ENCODE measurements around the gene TNIP1. TPM values are rescaled to one million over a fixed set of nuclear protein-coding genes. Genes with fewer than 3 reads are reported as not detected.

Gene TNIP1
- polyA plus RNA-seq, 1 donor from 2014 or later, result 78.3 TPM

DNA sequence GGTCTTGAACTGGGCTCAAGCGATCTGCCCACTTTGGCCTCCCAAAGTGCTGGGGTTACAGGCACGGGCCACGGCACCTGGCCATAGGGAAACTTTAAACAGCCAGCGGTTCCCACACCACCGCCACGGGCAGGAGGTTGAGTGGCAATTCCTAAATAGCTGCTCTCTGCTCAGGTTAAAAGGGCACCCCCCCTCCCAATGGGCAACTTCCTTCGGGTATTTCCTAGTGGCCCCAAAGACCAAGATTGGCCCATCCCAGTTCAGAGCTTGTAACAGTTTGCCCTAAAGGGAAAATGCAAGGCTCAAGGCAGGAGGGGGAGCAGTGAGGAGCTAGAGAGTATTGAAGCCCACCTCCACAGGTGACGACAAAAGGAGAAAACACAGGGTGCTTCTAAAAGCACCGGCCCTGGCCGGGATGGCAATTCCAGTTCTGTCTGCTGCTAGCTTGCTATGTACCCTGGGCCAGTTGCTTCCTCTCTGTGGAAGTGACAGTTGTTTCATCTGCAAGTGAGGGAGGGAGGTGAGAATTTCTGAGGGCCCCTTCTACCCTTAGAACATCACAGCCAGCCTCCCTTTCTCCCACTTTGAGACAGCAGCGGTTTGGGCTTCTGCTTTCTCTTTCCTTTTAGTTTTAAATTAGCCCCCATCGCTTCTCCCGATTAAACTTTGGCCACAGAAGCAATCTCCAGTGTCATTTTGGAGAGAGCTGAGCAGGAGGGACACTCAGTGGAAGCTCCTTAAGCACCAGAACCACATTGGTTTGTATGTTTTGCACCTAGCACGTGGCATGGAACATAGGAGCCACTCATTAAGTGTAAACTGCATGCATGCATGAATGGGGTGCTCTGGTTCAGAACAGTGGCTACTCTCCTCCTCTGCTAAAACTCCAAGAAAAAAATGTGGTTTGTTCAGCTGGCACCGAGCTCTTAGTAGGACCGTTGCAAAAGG lies 17.3 kb upstream of the TNIP1 start:
- Mint-ChIP-seq H3K27me3 (no peaks in the 10 kb centered on the region), H3K27ac (peak overlapping the region; percentile 77 to 87 (median 85)), H3K4me3 (peak overlapping the region in 3 of 4 donors; percentile 15 to 62 (median 29)), H3K4me1 (peaks cover 53 to 62% (median 58%) of the 10 kb centered on the region in 3 donors), H3K9me3 (no peaks in the 10 kb centered on the region), H3K36me3 (no peaks in the 10 kb centered on the region)

- H3K27ac Mint-ChIP-seq, result peak overlapping the region in 2 of 3 donors; percentile 75 to 84
- no peaks in the 10 kb centered on the region for H3K27me3 Mint-ChIP-seq
- H3K4me3 Mint-ChIP-seq, result peak overlapping the region in 1 of 4 donors; percentile 12
- H3K4me1 Mint-ChIP-seq, result peaks cover 55 to 69% (median 63%) of the 10 kb centered on the region in 3 donors
- H3K36me3 Mint-ChIP-seq, result no peaks in the 10 kb centered on the region
- no peaks in the 10 kb centered on the region for H3K9me3 Mint-ChIP-seq
Observed at GRCh38 chr5:151097061-151097460, 16.2 kb upstream of the TNIP1 start.

- Mint-ChIP-seq H3K9me3 (no peaks in the 10 kb centered on the region), H3K4me3 (peak overlapping the region in 3 of 4 donors; percentile 0 to 83 (median 27)), H3K4me1 (peaks cover 55 to 72% (median 67%) of the 10 kb centered on the region in 3 donors), H3K27me3 (no peaks in the 10 kb centered on the region), H3K36me3 (no peaks in the 10 kb centered on the region), H3K27ac (peak overlapping the region in 2 of 3 donors; percentile 29 to 75)
Observed at GRCh38 chr5:151096001-151096373, 15.2 kb upstream of the TNIP1 start.

DNA sequence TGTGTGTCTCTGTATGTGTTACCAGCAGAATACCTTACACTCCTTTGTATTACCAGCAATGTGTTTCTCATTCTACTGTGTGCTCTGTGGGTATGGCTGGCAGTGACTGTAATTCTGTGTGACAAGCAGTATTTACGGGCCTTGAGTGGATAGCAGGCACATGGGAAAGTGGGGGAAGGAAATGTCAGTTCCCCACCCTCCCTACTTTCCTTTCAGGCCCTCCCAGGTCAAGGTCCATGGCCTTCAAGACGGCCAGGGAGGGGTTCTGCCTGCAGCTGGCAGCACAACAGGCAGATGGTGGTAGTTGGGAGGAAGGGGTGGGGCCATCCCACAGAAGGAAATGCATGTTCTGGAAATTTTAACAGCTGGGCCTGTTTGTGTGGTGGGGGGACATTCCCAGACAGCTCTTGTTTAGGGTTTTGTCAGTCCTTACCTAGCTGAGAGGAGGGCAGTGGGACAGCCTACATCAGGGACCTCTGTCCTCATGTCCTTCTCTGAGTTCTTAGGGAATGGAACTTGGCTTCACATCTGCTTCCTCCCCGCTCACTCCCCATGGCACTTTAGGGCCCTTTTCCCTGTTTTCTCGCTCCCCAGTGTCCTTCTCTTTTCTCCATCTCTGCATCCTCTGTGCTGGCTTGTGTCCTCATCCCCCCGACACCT lies 14.6 kb upstream of the TNIP1 start:
- H3K9me3 Mint-ChIP-seq, result no peaks in the 10 kb centered on the region
- H3K27me3 Mint-ChIP-seq, result no peaks in the 10 kb centered on the region
- peak overlapping the region; percentile 63 to 96 (median 75) for H3K27ac Mint-ChIP-seq
- H3K4me1 Mint-ChIP-seq, result peaks cover 55 to 70% (median 63%) of the 10 kb centered on the region in 3 donors
- no peaks in the 10 kb centered on the region for H3K36me3 Mint-ChIP-seq
- H3K4me3 Mint-ChIP-seq, result peak overlapping the region in 3 of 4 donors; percentile 46 to 94 (median 83)

DNA sequence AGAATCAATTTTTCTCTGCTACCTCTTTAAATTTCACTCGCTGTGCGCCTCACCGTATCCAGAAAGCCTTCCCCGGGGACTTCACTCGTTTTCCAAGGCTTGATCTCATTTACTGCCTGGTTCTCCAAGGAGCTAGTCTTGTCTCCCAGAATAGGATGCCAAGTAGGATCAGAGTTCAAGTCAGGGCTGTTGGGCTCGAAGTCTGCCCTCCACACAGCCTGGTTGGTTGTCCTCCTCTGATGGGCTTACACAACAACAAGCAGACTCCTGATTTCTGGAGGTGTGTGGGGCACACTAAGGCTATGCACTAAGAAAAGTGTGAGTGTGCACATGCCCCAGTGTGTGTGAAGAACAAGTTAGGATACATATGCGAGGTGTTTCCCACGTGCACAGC lies 14.0 kb upstream of the TNIP1 start:
- H3K27ac Mint-ChIP-seq, result peak overlapping the region; percentile 75 to 97 (median 96)
- no peaks in the 10 kb centered on the region for H3K36me3 Mint-ChIP-seq
- H3K4me1 Mint-ChIP-seq, result peaks cover 50 to 65% (median 58%) of the 10 kb centered on the region in 3 donors
- peak overlapping the region in 3 of 4 donors; percentile 5 to 94 (median 46) for H3K4me3 Mint-ChIP-seq
- H3K27me3 Mint-ChIP-seq, result no peaks in the 10 kb centered on the region
- no peaks in the 10 kb centered on the region for H3K9me3 Mint-ChIP-seq

GRCh38 chr5:151094030-151094851 lies 13.4 kb upstream of the TNIP1 start:
- Mint-ChIP-seq H3K4me1 (peaks cover 48 to 63% (median 54%) of the 10 kb centered on the region in 3 donors), H3K27ac (peak overlapping the region; percentile 75 to 97 (median 96)), H3K27me3 (no peaks in the 10 kb centered on the region), H3K9me3 (no peaks in the 10 kb centered on the region), H3K36me3 (no peaks in the 10 kb centered on the region), H3K4me3 (peak overlapping the region; percentile 46 to 94 (median 70))

GRCh38 chr5:151093476-151093889 lies 12.6 kb upstream of the TNIP1 start:
- Mint-ChIP-seq H3K27ac (peak overlapping the region; percentile 75 to 97 (median 96)), H3K27me3 (no peaks in the 10 kb centered on the region), H3K4me3 (peak overlapping the region in 3 of 4 donors; percentile 61 to 94 (median 79)), H3K9me3 (no peaks in the 10 kb centered on the region), H3K4me1 (peaks cover 44 to 55% (median 47%) of the 10 kb centered on the region in 3 donors), H3K36me3 (no peaks in the 10 kb centered on the region)

DNA sequence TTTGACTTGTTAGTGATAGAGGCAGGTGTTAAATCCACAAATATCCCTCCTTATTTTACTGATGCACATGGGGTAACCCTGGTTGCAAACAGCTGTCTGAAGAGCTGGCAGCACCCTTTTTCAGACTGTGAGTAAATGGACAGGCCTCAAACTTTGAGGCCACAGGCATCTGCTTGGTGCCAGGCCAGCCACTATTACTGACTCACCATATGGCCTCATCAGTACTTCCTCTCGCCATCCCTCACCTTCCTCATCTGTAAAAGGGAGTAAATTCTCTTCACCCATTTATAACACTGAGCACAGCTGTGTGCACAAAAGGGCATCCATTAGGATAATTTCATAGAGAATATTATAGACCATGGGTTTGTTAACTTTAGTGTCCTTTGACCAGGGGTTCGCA lies 11.9 kb upstream of the TNIP1 start:
- Mint-ChIP-seq H3K4me3 (peak overlapping the region in 1 of 4 donors; percentile 31), H3K4me1 (peaks cover 41 to 51% (median 42%) of the 10 kb centered on the region in 3 donors), H3K9me3 (no peaks in the 10 kb centered on the region), H3K27ac (peak overlapping the region in 1 of 3 donors; percentile 75), H3K36me3 (no peaks in the 10 kb centered on the region), H3K27me3 (no peaks in the 10 kb centered on the region)

DNA sequence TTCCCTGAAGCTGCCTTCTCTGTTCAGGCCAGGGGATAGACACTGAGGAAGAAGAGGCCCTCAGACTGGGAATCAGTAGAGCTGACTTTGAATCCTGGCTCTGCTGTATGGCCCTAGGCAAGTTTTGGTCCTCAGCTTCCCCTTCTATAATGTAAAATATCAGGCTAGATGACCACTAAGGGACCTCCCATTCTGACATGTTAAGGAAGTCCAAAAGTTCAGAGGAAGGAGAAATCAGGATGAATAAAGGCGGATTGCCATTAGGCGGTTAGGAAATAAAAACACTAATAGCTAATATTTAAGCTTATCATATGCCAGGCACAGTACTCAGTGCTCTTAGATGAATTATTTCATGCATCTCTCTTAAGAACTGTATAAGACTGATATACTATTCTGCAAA lies 8.9 kb upstream of the TNIP1 start:
- Mint-ChIP-seq H3K4me1 (peaks cover 36 to 52% (median 47%) of the 10 kb centered on the region in 3 donors), H3K27me3 (no peaks in the 10 kb centered on the region), H3K9me3 (no peaks in the 10 kb centered on the region), H3K36me3 (peaks cover 2% of the 10 kb centered on the region), H3K27ac (peak overlapping the region in 1 of 3 donors; percentile 23), H3K4me3 (no peak overlapping the region)

GRCh38 chr5:151088986-151089385 lies 8.2 kb upstream of the TNIP1 start:
- Mint-ChIP-seq H3K4me3 (no peak overlapping the region), H3K27me3 (no peaks in the 10 kb centered on the region), H3K36me3 (peaks cover 2% of the 10 kb centered on the region), H3K27ac (no peak overlapping the region), H3K4me1 (peaks cover 32 to 50% (median 43%) of the 10 kb centered on the region in 3 donors), H3K9me3 (no peaks in the 10 kb centered on the region)

GRCh38 chr5:151087486-151087885 lies 6.7 kb upstream of the TNIP1 start:
- no peaks in the 10 kb centered on the region for H3K9me3 Mint-ChIP-seq
- H3K4me3 Mint-ChIP-seq, result peak overlapping the region in 3 of 4 donors; percentile 30 to 72 (median 72)
- H3K4me1 Mint-ChIP-seq, result peaks cover 28 to 47% (median 41%) of the 10 kb centered on the region in 3 donors
- peak overlapping the region in 1 of 3 donors; percentile 1 for H3K27ac Mint-ChIP-seq
- peaks cover 2% of the 10 kb centered on the region for H3K36me3 Mint-ChIP-seq
- no peaks in the 10 kb centered on the region for H3K27me3 Mint-ChIP-seq

DNA sequence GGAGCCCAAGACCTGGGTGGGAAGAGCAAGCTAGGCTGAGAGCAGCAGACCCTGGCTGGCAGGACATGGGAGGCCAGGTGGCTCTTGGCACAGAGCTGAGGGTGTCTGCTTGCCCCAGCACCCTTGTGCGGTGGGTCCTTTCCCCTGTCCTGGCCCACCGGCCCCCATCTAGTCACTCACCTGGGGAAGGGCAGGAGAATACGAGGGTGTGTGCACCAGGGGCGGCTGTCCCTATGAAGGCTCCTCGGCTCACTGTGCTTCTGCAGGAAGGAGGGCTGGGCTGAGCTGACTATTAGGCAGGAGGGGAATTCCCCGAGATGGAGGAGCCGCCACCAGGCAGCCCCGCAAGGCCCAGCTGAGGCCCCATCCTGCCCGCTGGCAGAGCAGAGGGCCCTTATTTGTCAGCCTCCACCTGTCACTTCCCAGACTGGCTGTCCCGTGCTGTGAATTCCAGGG lies 6.1 kb upstream of the TNIP1 start:
- peak overlapping the region; percentile 5 to 79 (median 54) for H3K4me3 Mint-ChIP-seq
- H3K27me3 Mint-ChIP-seq, result no peaks in the 10 kb centered on the region
- peak overlapping the region; percentile 1 to 64 (median 58) for H3K27ac Mint-ChIP-seq
- no peaks in the 10 kb centered on the region for H3K9me3 Mint-ChIP-seq
- peaks cover 34 to 51% (median 46%) of the 10 kb centered on the region in 3 donors for H3K4me1 Mint-ChIP-seq
- H3K36me3 Mint-ChIP-seq, result peaks cover 2% of the 10 kb centered on the region

DNA sequence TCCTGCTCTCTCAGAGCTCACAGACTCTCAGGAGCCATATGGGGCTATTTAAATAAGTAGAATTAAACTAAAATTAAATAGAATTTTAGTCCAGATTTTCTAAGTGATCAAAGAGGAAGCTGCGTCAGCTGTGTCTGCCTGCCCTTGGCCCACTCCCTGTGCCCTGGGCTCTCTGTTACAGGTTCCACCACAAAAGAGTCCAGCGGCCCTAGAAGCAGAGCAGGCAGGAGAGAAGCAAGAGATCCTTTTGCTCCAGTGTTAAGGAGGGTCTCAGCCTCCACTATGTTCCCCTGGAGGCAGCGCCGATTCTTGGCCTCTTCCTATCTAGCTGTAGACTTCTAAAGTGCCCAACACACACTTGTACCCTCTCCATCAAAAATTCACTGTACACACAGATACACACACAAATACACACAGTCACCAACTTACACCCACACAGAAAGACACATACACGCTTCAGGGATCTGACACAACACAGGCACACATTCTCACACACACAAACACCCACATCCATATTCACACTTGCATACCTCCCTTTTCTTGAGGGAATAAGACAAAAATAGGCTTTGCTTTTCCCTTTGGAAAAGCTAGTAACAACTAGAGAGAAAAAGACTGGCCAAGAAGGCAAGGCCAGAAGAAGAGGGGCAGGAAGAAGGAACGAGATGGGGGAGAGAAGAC lies 5.5 kb upstream of the TNIP1 start:
- Mint-ChIP-seq H3K9me3 (no peaks in the 10 kb centered on the region), H3K4me3 (peak overlapping the region; percentile 5 to 79 (median 54)), H3K4me1 (peaks cover 34 to 49% (median 47%) of the 10 kb centered on the region in 3 donors), H3K27me3 (no peaks in the 10 kb centered on the region), H3K27ac (peak overlapping the region; percentile 1 to 64 (median 58)), H3K36me3 (peaks cover 2% of the 10 kb centered on the region)

All from IgD-negative memory B cell (primary cell).